ENCODE measurements around the gene DCAF11.

The DCAF11 gene

GRCh38 chr14:24078146-24078545, 36.4 kb upstream of the DCAF11 start:
- in situ Hi-C loops (cut with HindIII; ENCODE audit: low sequenced_read_pairs): no loop called here

- in situ Hi-C loops (cut with HindIII; ENCODE audit: low sequenced_read_pairs): no loop called here
These were observed 35.0 kb upstream of the DCAF11 start for GRCh38 chr14:24079491-24080141.

- in situ Hi-C loops (cut with HindIII; ENCODE audit: low sequenced_read_pairs): no loop called here
These were observed 34.4 kb upstream of the DCAF11 start for GRCh38 chr14:24080142-24080530.

GRCh38 chr14:24080888-24081738, 33.5 kb upstream of the DCAF11 start:
- in situ Hi-C loops (cut with HindIII; ENCODE audit: low sequenced_read_pairs): no loop called here

- in situ Hi-C loops (cut with HindIII; ENCODE audit: low sequenced_read_pairs): no loop called here
These were observed 32.8 kb upstream of the DCAF11 start for GRCh38 chr14:24081739-24082211.

- in situ Hi-C loops (cut with HindIII; ENCODE audit: low sequenced_read_pairs): no loop called here
These were observed 32.0 kb upstream of the DCAF11 start for GRCh38 chr14:24082411-24083080.

- in situ Hi-C loops (cut with HindIII; ENCODE audit: low sequenced_read_pairs): no loop called here
These were observed 31.1 kb upstream of the DCAF11 start for GRCh38 chr14:24083462-24083861.

- in situ Hi-C loops (cut with HindIII; ENCODE audit: low sequenced_read_pairs): no loop called here
These were observed 30.1 kb upstream of the DCAF11 start for GRCh38 chr14:24084440-24084839.

GRCh38 chr14:24085215-24085614, 29.4 kb upstream of the DCAF11 start:
- in situ Hi-C loops (cut with HindIII; ENCODE audit: low sequenced_read_pairs): no loop called here

- in situ Hi-C loops (cut with HindIII; ENCODE audit: low sequenced_read_pairs): no loop called here
These were observed 28.2 kb upstream of the DCAF11 start for GRCh38 chr14:24086193-24086955.

GRCh38 chr14:24087004-24087403, 27.6 kb upstream of the DCAF11 start:
- in situ Hi-C loops (cut with HindIII; ENCODE audit: low sequenced_read_pairs): no loop called here

GRCh38 chr14:24088095-24088494, 26.5 kb upstream of the DCAF11 start:
- in situ Hi-C loops (cut with HindIII; ENCODE audit: low sequenced_read_pairs): no loop called here

GRCh38 chr14:24089890-24090289, 24.7 kb upstream of the DCAF11 start:
- in situ Hi-C loops (cut with HindIII; ENCODE audit: low sequenced_read_pairs): no loop called here

- in situ Hi-C loops (cut with HindIII; ENCODE audit: low sequenced_read_pairs): no loop called here
These were observed 22.5 kb upstream of the DCAF11 start for GRCh38 chr14:24092110-24092504.

GRCh38 chr14:24092505-24093206, 21.9 kb upstream of the DCAF11 start:
- in situ Hi-C loops (cut with HindIII; ENCODE audit: low sequenced_read_pairs): no loop called here

- in situ Hi-C loops (cut with HindIII; ENCODE audit: low sequenced_read_pairs): no loop called here
These were observed 21.2 kb upstream of the DCAF11 start for GRCh38 chr14:24093207-24093900.

- in situ Hi-C loops (cut with HindIII; ENCODE audit: low sequenced_read_pairs): no loop called here
These were observed 20.4 kb upstream of the DCAF11 start, which contains the start of gene PCK2 for GRCh38 chr14:24093901-24094840. PCK2 (plus strand) TSS chr14:24094311; CDS start chr14:24094406, 95 bp downstream.

GRCh38 chr14:24094841-24095270, 19.7 kb upstream of the DCAF11 start:
- in situ Hi-C loops (cut with HindIII; ENCODE audit: low sequenced_read_pairs): no loop called here

Measured in endothelial cell of hepatic sinusoid (primary cell).